Erythroblast (primary cell): ENCODE measurements around the gene MYEOV.

Source experiments
- GATA1 ChIP-seq: IDR thresholded peaks from 2 replicates; pipeline ENCODE4 v1.6.1; 2011; ENCODE audit warnings: low read depth, mild to moderate bottlenecking, control low read depth, low read length, moderate library complexity
- POLR2A ChIP-seq: IDR thresholded peaks from 2 replicates; pipeline ENCODE4 v1.6.1; 2011; ENCODE audit warnings: mild to moderate bottlenecking, low read length

- no peak for TF ChIP-seq POLR2A
- TF ChIP-seq GATA1 = no peak
These were observed 10.3 kb downstream of the MYEOV start for GRCh38 chr11:69304258-69304657.
